Heart left ventricle (tissue), 13 donors: ENCODE measurements around the gene ARL15.

Source experiments
- CTCF ChIP-seq, 12 donors: fragments of 200-600 bp; sonication (generic) in 4 of 12; IDR thresholded peaks; one replicate each; pipeline versions ENCODE4 v1.5.0 to v1.8.0; 2018 to 2022; ENCODE audit warnings: antibody characterized with exemption in 12 of 12, mild to moderate bottlenecking in 5 of 12
- POLR2A ChIP-seq, 2 donors: fragments of 450-650 bp; IDR thresholded peaks; one replicate each; pipeline ENCODE4 v1.6.1; 2017; ENCODE audit warnings: antibody characterized with exemption in 2 of 2, mild to moderate bottlenecking in 2 of 2, moderate library complexity in 2 of 2
- donor health status: ischemic (EF 13 %, LVEDD 7.1; RV severe dilation, severe dysfunction).
- donor health status: DM: no; HTN: yes; CAD: no.
- donor health status: DM: no; HTN: no; CAD: no.
- donor health status: ischemic (EF 25% LVEDD 6.9; RV normal size, moderate dysfunction).
- donor health status: ischemic (EF 25% LVEDD 5.7; RV mildly dilated, moderate dysfunction).
- donor health status: ischemic (EF 35%, LVEDD 5.7; RV mildly dilated, moderate dysfunction).
- donor health status: nonischemic (EF 11% LVEDD 7.7; RV severe dilation, severe dysfunction).
- donor health status: DM: yes; HTN: yes; CAD: no.
- donor health status: PGD.
- donor health status: ischemic (EF 29% LVEDD 5.4; RV normal size, mild dysfunction).
- donor health status: nonischemic (EF 23%, LVEDD 6.1; RV moderate dilation, normal function).

- TF ChIP-seq CTCF (IDR thresholded peaks at IDR 0.05) (no peak), POLR2A (IDR thresholded peaks at IDR 0.05) (no peak)
These were observed 386.4 kb downstream of the ARL15 start for GRCh38 chr5:53923961-53924360.
